Peyer's patch (tissue), 4 donors: ENCODE data around the gene ST7.

Source experiments
- POLR2A ChIP-seq, 2 donors: fragments of 450-650 bp; IDR thresholded peaks; one replicate each; pipeline ENCODE4 v1.5.1; 2017; ENCODE audit warnings: antibody characterized with exemption in 2 of 2, mild to moderate bottlenecking in 2 of 2, moderate library complexity in 2 of 2
- TF ChIP-seq, protein P1 (sequence below), 6 experiments: fragments of 450-650 bp in 4 of 6; fragments of 200-600 bp in 2 of 6; sonication (generic) in 1 of 6; IDR thresholded peaks; one replicate each; pipeline ENCODE4 v1.5.1; 2017 to 2019; ENCODE audit warnings: antibody characterized with exemption in 6 of 6, mild to moderate bottlenecking in 3 of 6, moderate library complexity in 1 of 6

DNA sequence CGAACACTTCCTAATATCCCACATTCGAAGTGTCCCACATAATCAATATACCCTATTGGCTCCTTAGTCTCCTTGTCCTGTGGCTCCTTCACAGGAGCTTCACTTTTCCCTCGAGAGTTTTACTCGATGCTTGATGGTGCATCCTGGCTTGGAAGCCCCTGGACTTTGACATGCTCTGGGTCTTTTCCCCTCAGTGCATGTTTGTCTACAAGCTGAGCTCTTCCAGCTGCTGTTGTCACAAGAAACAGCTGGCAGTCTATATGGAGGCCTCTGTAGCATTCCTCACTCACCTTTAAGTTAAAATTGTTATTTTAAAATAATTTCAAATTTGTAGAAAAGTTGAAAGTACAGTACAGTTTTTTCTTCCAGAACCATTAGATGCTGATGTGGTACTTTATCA lies 27.1 kb downstream of the ST7 start:
- TF ChIP-seq, protein P1, sequence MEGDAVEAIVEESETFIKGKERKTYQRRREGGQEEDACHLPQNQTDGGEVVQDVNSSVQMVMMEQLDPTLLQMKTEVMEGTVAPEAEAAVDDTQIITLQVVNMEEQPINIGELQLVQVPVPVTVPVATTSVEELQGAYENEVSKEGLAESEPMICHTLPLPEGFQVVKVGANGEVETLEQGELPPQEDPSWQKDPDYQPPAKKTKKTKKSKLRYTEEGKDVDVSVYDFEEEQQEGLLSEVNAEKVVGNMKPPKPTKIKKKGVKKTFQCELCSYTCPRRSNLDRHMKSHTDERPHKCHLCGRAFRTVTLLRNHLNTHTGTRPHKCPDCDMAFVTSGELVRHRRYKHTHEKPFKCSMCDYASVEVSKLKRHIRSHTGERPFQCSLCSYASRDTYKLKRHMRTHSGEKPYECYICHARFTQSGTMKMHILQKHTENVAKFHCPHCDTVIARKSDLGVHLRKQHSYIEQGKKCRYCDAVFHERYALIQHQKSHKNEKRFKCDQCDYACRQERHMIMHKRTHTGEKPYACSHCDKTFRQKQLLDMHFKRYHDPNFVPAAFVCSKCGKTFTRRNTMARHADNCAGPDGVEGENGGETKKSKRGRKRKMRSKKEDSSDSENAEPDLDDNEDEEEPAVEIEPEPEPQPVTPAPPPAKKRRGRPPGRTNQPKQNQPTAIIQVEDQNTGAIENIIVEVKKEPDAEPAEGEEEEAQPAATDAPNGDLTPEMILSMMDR (IDR thresholded peaks at IDR 0.05): no peak
- no peak for TF ChIP-seq POLR2A (IDR thresholded peaks at IDR 0.05)
